ENCODE measurements around the gene NELL2. TPM values are rescaled to one million over a fixed set of nuclear protein-coding genes. Genes with fewer than 3 reads are reported as not detected.

Gene NELL2
- total RNA-seq, 1 experiment from 2014 or later = 0.80 TPM

DNA sequence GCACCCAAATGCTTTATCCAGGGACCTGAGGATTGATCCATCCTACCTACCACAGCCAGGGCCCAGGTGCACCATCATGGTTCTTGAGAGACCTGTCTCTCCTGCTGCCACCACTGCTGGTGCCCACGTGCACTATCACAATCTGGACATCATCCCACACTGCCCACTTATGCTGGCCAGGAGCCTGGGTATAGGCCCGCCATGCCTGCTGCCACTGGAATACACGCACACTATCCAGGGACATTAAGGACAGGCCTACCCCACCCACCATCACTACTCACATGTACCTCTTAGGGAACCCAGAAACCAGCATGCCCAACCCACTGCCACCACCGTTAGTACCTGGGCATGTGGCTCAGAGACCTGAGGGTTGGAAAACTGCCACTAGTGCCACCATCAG is 207.7 kb downstream of the NELL2 start:
- DNase-seq = no peak
- no peaks in the 10 kb centered on the region for H3K9me3 ChIP-seq (ENCODE audit: low read length)
- no peak overlapping the region for H3K9ac ChIP-seq (ENCODE audit: low read length)
- TF ChIP-seq, protein P1, sequence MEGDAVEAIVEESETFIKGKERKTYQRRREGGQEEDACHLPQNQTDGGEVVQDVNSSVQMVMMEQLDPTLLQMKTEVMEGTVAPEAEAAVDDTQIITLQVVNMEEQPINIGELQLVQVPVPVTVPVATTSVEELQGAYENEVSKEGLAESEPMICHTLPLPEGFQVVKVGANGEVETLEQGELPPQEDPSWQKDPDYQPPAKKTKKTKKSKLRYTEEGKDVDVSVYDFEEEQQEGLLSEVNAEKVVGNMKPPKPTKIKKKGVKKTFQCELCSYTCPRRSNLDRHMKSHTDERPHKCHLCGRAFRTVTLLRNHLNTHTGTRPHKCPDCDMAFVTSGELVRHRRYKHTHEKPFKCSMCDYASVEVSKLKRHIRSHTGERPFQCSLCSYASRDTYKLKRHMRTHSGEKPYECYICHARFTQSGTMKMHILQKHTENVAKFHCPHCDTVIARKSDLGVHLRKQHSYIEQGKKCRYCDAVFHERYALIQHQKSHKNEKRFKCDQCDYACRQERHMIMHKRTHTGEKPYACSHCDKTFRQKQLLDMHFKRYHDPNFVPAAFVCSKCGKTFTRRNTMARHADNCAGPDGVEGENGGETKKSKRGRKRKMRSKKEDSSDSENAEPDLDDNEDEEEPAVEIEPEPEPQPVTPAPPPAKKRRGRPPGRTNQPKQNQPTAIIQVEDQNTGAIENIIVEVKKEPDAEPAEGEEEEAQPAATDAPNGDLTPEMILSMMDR (conservative IDR thresholded peaks at IDR 0.05; ENCODE audit: low read depth, low read length) = no peak
- TF ChIP-seq EZH2 (IDR thresholded peaks at IDR 0.05; ENCODE audit: low read length, unreplicated experiment) (no peak), EZH2phosphoT487 (IDR thresholded peaks at IDR 0.05; ENCODE audit: borderline replicate concordance, low read length) (no peak)
- no peak overlapping the region for H2AFZ ChIP-seq (ENCODE audit: low read length)
- no peaks in the 10 kb centered on the region for H4K20me1 ChIP-seq (ENCODE audit: low read length)
- no peak overlapping the region for H3K4me3 ChIP-seq (ENCODE audit: low read length)
- no peaks in the 10 kb centered on the region for H3K36me3 ChIP-seq (ENCODE audit: low read depth, low read length)
- no peaks in the 10 kb centered on the region for H3K9me2 ChIP-seq (replicated peaks; ENCODE audit: low read length)
- CTCF ChIA-PET = no interaction called here
- POLR2A ChIA-PET (ENCODE audit: unreplicated experiment) = no interaction called here
- no peaks in the 10 kb centered on the region for H3F3A ChIP-seq (ENCODE audit: low read length, unreplicated experiment)
- peaks cover 3% of the 10 kb centered on the region for H3K27me3 ChIP-seq (ENCODE audit: low read length)
- no peak for ATAC-seq
- H3K4me2 ChIP-seq (ENCODE audit: low read length) = no peak overlapping the region
- no peaks in the 10 kb centered on the region for H3K79me2 ChIP-seq (ENCODE audit: low read length)
- no TSS peak for BruUV-seq (replicated peaks)
- intact Hi-C loops (cut with micrococcal nuclease) = no loop called here
- no peak overlapping the region for H3K27ac ChIP-seq (ENCODE audit: low read length)
- no peaks in the 10 kb centered on the region for H3K4me1 ChIP-seq (ENCODE audit: insufficient read depth, low read length)

DNA sequence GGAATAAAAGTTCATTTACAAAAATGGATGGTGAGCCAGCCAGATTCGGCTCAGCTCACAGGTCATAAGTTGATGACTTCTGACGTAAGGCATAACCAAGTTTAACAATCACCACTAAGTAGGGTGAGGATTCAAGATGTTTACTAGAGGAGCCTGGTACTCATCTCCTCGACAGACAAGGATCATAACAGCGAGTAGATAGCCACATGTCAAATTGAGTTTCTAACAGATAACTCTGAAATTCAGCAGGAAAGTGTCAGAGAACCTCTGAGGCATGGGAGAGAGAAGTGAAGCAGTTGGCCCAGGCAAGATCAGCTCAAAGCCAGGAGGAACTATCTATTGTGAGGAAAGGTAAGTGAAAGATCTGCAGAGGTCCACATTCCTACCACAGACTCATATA is 208.7 kb downstream of the NELL2 start:
- TF ChIP-seq EZH2 (IDR thresholded peaks at IDR 0.05; ENCODE audit: low read length, unreplicated experiment) (no peak), EZH2phosphoT487 (IDR thresholded peaks at IDR 0.05; ENCODE audit: borderline replicate concordance, low read length) (no peak)
- H4K20me1 ChIP-seq (ENCODE audit: low read length) = no peaks in the 10 kb centered on the region
- BruUV-seq (replicated peaks) = no TSS peak
- H3K4me1 ChIP-seq (ENCODE audit: insufficient read depth, low read length) = no peaks in the 10 kb centered on the region
- DNase-seq (no peak), ATAC-seq (no peak)
- no peaks in the 10 kb centered on the region for H3F3A ChIP-seq (ENCODE audit: low read length, unreplicated experiment)
- ChIA-PET CTCF (no interaction called here), POLR2A (ENCODE audit: unreplicated experiment) (no interaction called here)
- H3K4me2 ChIP-seq (ENCODE audit: low read length) = no peak overlapping the region
- intact Hi-C loops (cut with micrococcal nuclease) = no loop called here
- H3K9ac ChIP-seq (ENCODE audit: low read length) = no peak overlapping the region
- H3K79me2 ChIP-seq (ENCODE audit: low read length) = no peaks in the 10 kb centered on the region
- no peak overlapping the region for H3K27ac ChIP-seq (ENCODE audit: low read length)
- H2AFZ ChIP-seq (ENCODE audit: low read length) = no peak overlapping the region
- peaks cover 3% of the 10 kb centered on the region; the same call in 1 of the 2 replicates for H3K27me3 ChIP-seq (ENCODE audit: low read length)
- no peak overlapping the region for H3K4me3 ChIP-seq (ENCODE audit: low read length)
- no peaks in the 10 kb centered on the region for H3K9me3 ChIP-seq (ENCODE audit: low read length)
- no peaks in the 10 kb centered on the region for H3K36me3 ChIP-seq (ENCODE audit: low read depth, low read length)
- H3K9me2 ChIP-seq (replicated peaks; ENCODE audit: low read length) = no peaks in the 10 kb centered on the region

DNA sequence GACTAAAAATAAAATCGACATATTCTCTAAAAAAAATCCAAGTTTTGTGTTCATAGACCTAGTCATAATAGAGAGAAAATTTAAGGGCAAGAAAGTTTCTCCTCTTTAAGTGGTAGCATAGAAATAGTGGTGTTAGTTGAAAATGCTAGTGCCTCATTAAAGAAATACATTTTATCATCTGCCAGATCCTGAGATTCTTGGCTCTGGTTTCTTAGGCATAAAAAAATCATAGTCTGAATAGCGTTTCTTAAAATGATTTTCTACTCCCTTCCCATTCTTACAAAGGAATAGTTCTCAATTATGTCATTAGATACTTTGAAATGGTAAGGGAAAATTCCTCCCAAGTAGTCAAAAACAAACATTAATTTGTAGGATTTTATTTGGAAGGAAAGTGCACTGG is 212.8 kb downstream of the NELL2 start:
- ChIA-PET POLR2A (ENCODE audit: unreplicated experiment) (no interaction called here), CTCF (no interaction called here)
- no TSS peak for BruUV-seq (replicated peaks)
- H3K9me2 ChIP-seq (replicated peaks; ENCODE audit: low read length) = no peaks in the 10 kb centered on the region
- H3K79me2 ChIP-seq (ENCODE audit: low read length) = no peaks in the 10 kb centered on the region
- H2AFZ ChIP-seq (ENCODE audit: low read length) = no peak overlapping the region
- H4K20me1 ChIP-seq (ENCODE audit: low read length) = no peaks in the 10 kb centered on the region
- no peak overlapping the region for H3K27ac ChIP-seq (ENCODE audit: low read length)
- no peaks in the 10 kb centered on the region for H3F3A ChIP-seq (ENCODE audit: low read length, unreplicated experiment)
- ATAC-seq (no peak), DNase-seq (no peak)
- no peaks in the 10 kb centered on the region for H3K9me3 ChIP-seq (ENCODE audit: low read length)
- no peak overlapping the region for H3K9ac ChIP-seq (ENCODE audit: low read length)
- no peaks in the 10 kb centered on the region for H3K27me3 ChIP-seq (ENCODE audit: low read length)
- no peak overlapping the region for H3K4me3 ChIP-seq (ENCODE audit: low read length)
- intact Hi-C loops (cut with micrococcal nuclease) = no loop called here
- no peak overlapping the region for H3K4me2 ChIP-seq (ENCODE audit: low read length)
- H3K4me1 ChIP-seq (ENCODE audit: insufficient read depth, low read length) = no peaks in the 10 kb centered on the region
- TF ChIP-seq EZH2 (IDR thresholded peaks at IDR 0.05; ENCODE audit: low read length, unreplicated experiment) (no peak), EZH2phosphoT487 (IDR thresholded peaks at IDR 0.05; ENCODE audit: borderline replicate concordance, low read length) (no peak)
- TF ChIP-seq, protein P1 (conservative IDR thresholded peaks at IDR 0.05; ENCODE audit: low read depth, low read length) = no peak
- H3K36me3 ChIP-seq (ENCODE audit: low read depth, low read length) = no peaks in the 10 kb centered on the region
